HG03378 (cell line): ENCODE data around the gene BARD1.

Source experiments
- ATAC-seq: cut with Tn5 transposase; IDR thresholded peaks from one replicate; pipeline ENCODE4 v1.9.1; 2021; ENCODE audit warnings: mild to moderate bottlenecking, moderate library complexity; ENCODE audit not compliant: unreplicated experiment

Gene BARD1

DNA sequence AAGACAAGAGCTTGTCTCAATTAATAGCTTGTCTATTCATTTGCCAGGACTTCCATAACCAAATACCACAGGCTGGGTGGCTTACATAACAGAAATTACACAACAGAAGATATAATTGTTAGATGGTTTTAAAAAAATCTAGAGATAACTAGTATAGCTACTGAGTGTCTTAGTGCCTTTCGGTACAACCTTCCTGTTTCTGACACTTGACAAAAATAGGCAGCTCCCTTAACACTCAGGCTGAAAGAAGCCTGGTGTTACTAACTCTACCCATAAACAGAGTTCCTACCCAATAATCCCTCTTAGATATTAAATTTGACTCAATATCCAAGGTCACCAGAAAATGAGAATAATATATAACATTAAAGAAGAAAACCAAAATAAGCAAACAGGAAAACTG, 129.7 kb downstream of the BARD1 start:
- ATAC-seq: peak; percentile 40

DNA sequence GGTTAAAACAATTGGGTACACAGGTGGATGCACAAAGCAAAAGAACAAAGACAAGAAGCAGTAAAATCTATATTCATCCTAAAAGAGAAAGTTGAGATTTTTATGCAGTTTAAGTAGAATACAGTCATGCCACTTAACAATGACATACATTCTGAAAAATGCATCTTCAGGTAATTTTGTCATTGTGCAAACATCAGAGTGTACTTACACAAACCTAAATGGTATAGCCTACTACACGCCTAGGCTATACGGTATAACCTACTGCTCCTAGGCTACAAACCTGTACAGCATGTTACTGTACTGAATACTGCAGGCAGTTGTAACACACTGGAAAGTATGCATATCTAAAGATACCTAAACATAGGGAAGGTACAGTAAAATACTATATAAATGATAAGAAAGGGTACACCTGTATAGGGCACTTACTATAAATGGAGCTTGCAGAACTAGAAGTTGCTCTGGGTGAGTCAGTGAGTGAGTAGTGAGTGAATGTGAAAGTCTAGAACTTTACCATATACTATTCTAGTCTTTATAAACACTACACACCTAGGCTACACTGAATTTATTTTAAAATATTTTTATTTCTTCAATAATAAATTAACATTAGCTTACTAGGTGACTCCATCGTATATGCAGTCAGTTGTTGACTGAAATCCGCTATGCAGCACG, 132.9 kb downstream of the BARD1 start:
- ATAC-seq: peak; percentile 50
